Hematopoietic multipotent progenitor cell (in vitro differentiated cells): Measurements from ENCODE around the gene CHMP2A. TPM values are rescaled to one million over a fixed set of nuclear protein-coding genes. Genes with fewer than 3 reads are reported as not detected.

Source experiments
- DNase-seq, 3 donors: peaks; one replicate each; pipeline ENCODE4 v3.0.0-alpha.2; 2011 to 2015; ENCODE audit warnings: low read depth in 2 of 3, low spot score in 2 of 3
- total RNA-seq: library from RNA; depleted of rRNA; stranded (reverse); fragments of >200 nt; gene quantifications from one replicate; pipeline ENCODE4 v1.2.3, GENCODE V29; 2012

The CHMP2A gene
- total RNA-seq, 1 donor: 59.8 TPM

DNA sequence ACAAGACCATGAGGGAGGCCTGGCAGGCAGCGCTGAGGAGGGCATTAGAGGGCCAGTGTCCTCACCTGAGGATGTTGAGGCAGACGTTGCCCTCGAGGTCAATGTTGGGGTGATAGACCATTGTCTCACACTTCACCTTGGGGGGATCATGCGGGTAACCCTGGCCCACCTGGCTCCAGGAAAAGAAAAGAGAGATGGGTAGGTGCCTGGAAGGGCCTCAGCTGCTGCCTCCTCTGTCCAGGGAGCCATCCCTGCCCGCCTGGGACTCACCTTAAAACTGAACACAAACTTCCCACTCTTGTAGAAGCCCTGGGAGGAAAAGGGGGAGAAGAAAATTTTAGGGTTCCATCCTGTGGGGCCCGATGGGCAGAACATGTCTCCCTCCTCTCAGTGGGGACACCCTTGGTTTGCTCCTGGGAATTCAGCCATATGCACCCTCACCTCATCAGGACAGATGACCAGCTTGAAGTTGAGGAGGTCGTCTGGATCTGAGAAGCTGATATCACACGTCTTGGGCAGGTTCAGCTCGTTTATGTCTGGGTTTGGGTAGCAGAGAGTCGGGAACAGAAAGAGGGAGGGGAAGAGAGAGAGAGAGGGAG is 1.8 kb upstream of the CHMP2A start:
- DNase-seq: no peak

DNA sequence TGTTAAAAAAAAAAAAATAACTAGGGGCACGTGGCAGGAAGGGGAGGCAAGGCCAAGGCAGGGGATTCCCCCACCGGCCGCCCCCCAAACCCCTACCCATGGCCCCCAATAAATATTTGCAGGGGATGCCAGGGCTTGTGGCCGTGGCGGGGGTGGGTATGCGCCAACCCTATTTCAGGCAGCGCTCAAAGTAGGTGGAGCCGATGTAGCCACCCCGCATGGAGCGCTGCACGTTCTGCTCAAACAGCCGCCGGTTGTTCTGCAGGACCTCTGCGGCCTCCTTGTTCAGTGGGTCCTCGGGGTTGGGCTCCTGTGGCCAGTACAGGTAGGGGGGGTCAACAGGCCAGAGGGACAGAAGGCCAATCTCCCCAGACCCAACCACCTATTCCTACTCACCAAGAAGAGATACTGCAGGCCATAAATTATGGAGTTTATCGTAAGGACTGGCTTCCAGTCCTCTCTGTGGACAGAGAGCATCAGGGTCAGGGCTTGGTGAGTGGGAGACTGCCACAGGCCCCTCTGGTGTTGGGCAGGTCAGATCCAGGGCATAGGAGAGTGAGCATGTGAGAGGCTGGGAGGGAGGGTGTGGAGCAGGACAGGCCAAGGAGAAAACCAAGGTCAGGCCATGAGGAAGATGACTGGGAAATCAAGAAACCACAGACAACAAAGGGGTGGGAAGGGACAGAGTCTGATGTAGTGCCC is 1.2 kb upstream of the CHMP2A start:
- no peak for DNase-seq

DNA sequence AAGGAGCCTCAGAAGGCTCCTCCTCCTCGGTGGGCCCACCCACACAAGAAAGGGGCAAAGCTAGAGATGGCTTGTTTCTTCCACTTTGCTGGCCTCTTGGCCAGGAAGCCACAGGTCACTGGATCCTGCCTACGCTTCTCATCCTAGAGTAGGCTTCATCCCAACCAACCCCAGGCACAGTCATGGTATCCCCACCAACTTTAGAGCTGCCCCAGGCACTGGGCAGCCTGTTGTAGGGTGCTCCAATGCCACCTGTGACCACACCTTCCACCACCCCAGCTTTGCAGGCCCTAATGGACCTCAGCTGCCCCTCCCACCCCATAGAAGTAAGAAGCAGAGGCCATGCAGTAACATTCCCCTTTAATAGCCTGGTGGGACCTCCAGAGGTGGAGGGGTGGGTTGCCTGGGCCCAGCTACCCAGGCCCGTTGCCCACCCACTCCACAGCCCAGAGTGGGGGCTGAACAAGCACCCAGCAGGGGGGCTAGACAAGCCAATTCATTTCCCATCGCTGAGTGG is 522 bp upstream of the CHMP2A start:
- no peak for DNase-seq

GRCh38 chr19:58553799-58554493 is 959 bp downstream of the CHMP2A start:
- no peak for DNase-seq

DNA sequence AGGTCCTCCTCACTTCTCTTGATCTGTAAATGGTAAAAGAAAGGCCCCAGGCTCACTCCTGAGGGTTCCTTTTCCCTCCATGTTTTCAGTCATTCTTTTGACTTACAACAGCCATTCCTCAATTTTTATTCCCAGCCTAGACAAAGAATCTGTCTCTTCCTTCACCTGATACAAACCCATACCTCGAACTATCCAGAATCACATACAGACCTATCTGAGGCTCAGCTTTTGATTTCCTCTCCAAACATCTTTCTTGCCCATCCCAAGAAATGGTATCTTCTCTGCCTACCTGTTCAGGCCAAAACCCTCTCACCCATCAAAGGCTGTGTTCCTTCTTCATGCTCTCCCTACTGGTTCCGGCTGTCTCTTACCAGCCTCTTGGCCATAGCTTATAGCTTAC is 2.2 kb downstream of the CHMP2A start:
- no peak for DNase-seq

GRCh38 chr19:58551577-58552471 is 3.1 kb downstream of the CHMP2A start:
- DNase-seq: no peak

- DNase-seq: no peak
These were observed 3.8 kb downstream of the CHMP2A start for GRCh38 chr19:58551123-58551497.

DNA sequence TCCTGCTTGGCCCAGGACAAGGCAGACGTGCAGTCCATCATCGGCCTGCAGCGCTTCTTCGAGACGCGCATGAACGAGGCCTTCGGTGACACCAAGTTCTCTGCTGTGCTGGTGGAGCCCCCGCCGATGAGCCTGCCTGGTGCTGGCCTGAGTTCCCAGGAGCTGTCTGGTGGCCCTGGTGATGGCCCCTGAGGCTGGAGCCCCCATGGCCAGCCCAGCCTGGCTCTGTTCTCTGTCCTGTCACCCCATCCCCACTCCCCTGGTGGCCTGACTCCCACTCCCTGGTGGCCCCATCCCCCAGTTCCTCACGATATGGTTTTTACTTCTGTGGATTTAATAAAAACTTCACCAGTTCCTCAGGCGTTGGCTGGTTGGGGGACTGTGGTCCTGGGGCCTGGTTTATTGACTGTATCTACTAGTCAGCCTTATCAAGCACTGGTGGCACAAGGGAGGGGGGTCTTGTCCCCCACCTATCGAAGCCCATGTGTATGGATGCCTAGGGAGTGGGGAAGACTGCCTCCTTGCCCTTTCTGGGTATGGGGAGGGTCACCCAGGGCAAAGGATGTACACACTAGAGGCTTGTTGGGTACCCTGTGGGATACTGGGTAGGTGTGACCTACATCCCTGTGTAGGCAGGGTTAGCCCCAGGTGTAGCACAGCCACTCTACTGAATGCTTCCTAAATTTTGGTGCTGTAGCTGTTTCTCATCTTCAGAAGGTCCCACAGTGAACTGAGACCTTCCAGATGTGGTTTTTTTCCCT is 4.4 kb downstream of the CHMP2A start:
- no peak for DNase-seq

DNA sequence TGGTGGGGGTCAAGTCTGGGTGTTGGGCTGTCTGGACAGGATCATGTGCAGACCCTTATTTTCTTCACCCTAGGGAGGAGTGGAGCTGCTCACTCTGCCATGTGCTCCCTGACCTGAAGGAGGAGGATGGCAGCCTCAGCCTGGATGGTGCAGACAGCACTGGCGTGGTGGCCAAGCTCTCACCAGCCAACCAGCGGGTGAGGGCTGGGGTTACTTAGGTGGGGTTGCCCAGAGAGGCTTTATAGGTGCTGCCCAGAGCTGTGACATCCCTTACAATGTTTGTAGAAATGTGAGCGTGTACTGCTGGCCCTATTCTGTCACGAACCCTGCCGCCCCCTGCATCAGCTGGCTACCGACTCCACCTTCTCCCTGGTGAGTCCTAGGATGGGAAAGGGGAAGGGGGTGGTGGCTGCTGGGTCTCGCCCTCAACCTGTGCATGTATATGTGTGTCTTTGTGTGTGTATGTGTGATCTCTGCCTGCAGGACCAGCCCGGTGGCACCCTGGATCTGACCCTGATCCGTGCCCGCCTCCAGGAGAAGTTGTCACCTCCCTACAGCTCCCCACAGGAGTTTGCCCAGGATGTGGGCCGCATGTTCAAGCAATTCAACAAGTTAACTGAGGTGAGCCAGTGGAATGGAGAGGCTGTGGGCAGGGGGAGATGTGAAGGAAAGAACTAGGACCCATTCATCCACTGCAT is 5.1 kb downstream of the CHMP2A start:
- no peak for DNase-seq

GRCh38 chr19:58548859-58549663 is 5.8 kb downstream of the CHMP2A start:
- DNase-seq: no peak

GRCh38 chr19:58547323-58548312 is 7.3 kb downstream of the CHMP2A start:
- DNase-seq: no peak

DNA sequence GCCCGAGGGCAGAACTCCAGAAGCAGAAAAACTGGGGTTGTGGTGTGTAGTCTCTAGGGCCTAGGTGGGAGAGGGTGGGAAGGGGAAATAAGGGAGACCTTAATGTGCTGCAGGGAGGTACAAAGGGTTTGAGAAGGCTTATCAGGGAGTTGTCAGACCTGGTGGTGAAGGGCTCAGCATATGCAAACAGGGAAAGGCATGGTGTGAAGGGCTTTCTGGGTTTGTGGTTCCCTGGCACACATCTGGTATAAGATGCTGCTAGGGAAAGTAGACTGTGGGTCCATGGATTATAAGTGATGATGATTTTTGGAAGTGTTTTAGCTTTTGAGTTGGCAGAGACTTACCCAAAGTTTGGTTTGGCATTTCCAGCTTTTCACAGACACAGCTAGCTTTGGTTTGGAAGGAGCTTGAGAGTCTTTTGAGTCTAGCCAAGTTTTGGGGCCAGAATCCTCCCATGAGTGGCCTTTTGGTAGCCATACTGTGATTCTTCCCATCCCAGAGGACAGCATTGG is 8.8 kb downstream of the CHMP2A start:
- DNase-seq: no peak

GRCh38 chr19:58545286-58546018 is 9.5 kb downstream of the CHMP2A start:
- DNase-seq: no peak

DNA sequence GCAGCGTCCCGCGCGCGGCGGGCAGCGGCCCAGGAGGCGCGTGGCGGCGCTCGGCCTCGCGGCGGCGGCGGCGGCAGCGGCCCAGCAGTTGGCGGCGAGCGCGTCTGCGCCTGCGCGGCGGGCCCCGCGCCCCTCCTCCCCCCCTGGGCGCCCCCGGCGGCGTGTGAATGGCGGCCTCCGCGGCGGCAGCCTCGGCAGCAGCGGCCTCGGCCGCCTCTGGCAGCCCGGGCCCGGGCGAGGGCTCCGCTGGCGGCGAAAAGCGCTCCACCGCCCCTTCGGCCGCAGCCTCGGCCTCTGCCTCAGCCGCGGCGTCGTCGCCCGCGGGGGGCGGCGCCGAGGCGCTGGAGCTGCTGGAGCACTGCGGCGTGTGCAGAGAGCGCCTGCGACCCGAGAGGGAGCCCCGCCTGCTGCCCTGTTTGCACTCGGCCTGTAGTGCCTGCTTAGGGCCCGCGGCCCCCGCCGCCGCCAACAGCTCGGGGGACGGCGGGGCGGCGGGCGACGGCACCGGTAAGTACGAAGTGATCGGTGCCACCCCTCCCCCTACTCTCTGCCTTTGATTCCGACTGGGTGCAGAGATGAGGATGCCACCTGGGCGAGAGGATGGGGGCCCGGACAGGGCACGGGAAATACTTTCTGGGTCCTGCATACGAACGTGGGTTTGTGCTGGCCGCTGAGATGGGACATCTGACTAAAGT is 10.2 kb downstream of the CHMP2A start:
- DNase-seq: peak in 1 of 3 donors; percentile 76

DNA sequence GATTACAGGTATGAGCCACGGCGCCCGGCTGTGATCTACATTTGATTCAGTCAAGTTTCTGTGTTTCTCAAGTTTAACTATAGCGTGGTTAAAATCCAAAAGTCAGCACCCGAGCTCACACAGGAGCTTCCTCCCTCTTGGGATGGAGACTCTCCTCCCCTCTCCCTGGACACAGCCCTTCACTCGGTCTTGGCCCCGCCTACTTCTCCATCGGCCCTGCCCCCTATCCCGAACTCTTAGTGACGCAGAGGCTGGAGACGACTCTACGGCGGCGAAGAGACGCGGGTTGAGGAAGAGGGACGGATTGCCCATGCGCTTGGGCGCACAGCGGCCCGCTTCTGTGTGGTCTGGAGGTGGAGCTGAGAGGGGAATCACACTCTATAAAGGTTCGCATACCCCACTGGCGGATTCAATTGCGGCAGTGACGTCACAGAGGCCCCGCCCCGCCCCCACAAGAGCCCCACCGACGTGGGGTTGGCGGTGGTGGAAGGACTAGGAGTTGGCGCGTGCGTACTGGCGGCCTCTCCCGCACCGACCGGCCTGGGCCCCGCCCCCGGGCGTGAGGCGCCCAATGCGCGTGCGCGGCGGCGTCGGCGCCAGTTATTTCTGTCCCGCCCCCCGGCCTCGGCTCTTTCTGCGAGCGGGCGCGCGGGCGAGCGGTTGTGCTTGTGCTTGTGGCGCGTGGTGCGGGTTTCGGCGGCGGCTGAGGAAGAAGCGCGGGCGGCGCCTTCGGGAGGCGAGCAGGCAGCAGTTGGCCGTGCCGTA is 10.9 kb downstream of the CHMP2A start, which contains the start of gene TRIM28:
Gene TRIM28 (plus strand): TSS at position 239 of the 765 bp plus-strand sequence. CDS start 694 bp downstream, outside the sequence.
- DNase-seq: peak; percentile 99 to 100 (median 99)
